Large intestine (tissue), 3 donors: Measurements from ENCODE around the gene MEAK7. TPM values are rescaled to one million over a fixed set of nuclear protein-coding genes. Genes with fewer than 3 reads are reported as not detected.

Source experiments
- DNase-seq, 2 donors: peaks; one replicate each; pipeline versions ENCODE4 v3.0.0 to v3.0.0-alpha.2; 2013
- H3K27ac ChIP-seq: one replicate; pipeline ENCODE4 v1.5.1; 2013; ENCODE audit warnings: low read length
- H3K27me3 ChIP-seq: 2 replicates; pipeline ENCODE4 v1.6.1; 2013; ENCODE audit warnings: low read length; ENCODE audit not compliant: control insufficient read depth, insufficient read depth
- H3K36me3 ChIP-seq: 2 replicates; pipeline ENCODE4 v1.6.1; 2013; ENCODE audit warnings: low read length; ENCODE audit not compliant: control insufficient read depth, insufficient read depth
- H3K4me1 ChIP-seq: one replicate; pipeline ENCODE4 v1.6.1; 2013; ENCODE audit warnings: low read length; ENCODE audit not compliant: control insufficient read depth, insufficient read depth
- H3K4me3 ChIP-seq: one replicate; pipeline ENCODE4 v1.5.1; 2013; ENCODE audit warnings: low read length
- H3K9me3 ChIP-seq: one replicate; pipeline ENCODE4 v1.6.1; 2013; ENCODE audit warnings: mild to moderate bottlenecking, low read depth, low read length, moderate library complexity; ENCODE audit not compliant: control insufficient read depth
- WGBS: methylation state at CpG from one replicate; pipeline ENCODE4 v1.1.5; 2013; ENCODE audit warnings: low lambda C conversion rate; ENCODE audit not compliant: insufficient coverage; 5-methylcytosine and 5-hydroxymethylcytosine counted together
- polyA plus RNA-seq: library from polyadenylated mRNA; unstranded; fragments of 120-200 nt; gene quantifications from one replicate; pipeline ENCODE4 v1.2.1, GENCODE V29; 2013

MEAK7 gene
- polyA plus RNA-seq, 1 donor = 9.0 TPM

DNA sequence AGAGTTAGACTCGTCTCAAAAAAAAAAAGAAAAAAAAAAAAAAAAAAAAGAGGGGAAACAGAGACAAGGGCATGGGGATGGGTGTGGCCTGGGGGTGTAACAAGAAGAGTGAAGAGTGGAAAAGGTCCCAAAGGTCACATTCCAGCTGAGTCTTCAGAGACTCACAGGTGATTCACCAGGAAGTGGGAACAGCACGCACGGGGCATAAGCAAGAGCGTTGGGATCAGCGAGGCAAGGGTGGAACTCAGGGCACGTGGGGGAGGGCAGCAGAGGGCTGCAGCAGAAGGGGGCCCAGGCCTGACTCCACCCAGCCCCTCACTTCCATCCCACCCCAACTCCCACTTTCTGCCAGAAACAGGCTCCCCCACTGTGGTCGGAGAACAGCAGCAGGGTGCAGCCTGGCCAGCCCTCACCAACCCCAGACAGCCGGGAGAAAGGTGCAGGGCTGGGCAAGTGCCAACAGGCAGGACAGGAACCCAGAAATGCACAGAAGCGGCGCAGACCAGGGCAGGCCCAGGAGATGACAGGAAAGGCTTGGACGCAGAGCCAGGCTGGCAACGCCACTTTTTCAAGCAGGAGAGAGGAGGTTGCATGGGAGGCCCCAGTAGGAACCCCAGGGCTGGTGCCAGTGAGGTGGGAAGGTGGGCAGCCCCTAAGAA lies 3.3 kb downstream of the MEAK7 start:
- Histone ChIP-seq H3K27me3 (no peaks in the 10 kb centered on the region), H3K4me3 (no peak overlapping the region), H3K27ac (no peak overlapping the region), H3K9me3 (no peaks in the 10 kb centered on the region), H3K36me3 (peaks cover 15% of the 10 kb centered on the region), H3K4me1 (peaks cover 22% of the 10 kb centered on the region)
- peak; percentile 67 to 69 for DNase-seq
- no CpG with 5 or more reads among the region's 12 CpGs for WGBS

DNA sequence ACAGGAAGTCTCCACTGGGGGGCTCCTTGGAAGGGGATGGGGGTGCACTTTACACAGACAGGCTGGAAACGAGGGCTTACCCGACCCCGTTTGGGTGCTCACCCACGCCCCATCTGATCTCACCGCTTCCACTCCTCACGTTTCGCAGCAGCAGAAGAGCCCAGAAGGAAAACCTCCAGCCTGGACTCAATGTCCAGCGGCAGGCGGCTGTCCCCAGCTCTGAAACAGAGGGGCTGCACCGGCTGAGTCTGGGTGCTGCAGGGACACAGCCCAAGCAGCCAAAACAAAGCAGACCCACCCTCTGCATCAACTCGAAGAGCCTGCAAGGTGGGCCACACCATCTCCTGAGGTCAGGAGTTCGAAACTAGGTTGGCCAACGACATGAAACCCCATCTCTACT lies 3.9 kb downstream of the MEAK7 start:
- no peak overlapping the region for H3K27ac ChIP-seq
- peaks cover 21% of the 10 kb centered on the region for H3K36me3 ChIP-seq
- H3K4me3 ChIP-seq = no peak overlapping the region
- peaks cover 20% of the 10 kb centered on the region for H3K4me1 ChIP-seq
- no peak for DNase-seq
- H3K27me3 ChIP-seq = no peaks in the 10 kb centered on the region
- no peaks in the 10 kb centered on the region for H3K9me3 ChIP-seq
- whole genome bisulfite sequencing = no CpG with 5 or more reads among the region's 13 CpGs

DNA sequence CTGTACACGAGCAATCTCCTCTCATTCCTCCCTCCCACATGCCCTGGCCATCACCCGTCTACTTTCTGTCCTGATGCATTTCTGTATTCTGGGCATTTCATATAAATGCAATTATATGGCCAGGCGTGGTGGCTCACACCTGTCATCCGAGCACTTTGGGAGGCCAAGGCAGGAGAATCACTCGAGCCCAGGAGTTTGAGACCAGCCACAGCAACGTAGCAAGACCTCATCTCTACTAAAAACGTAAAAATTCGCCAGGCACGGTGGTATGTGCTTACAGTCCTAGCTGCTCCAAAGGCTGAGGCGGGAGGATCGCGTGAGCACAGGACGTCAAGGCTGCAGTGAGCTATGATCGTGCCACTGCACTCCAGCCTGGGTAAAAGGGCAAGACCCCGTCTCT lies 4.8 kb downstream of the MEAK7 start:
- peaks cover 13% of the 10 kb centered on the region for H3K4me1 ChIP-seq
- H3K36me3 ChIP-seq = peaks cover 28% of the 10 kb centered on the region
- H3K27me3 ChIP-seq = no peaks in the 10 kb centered on the region
- no peak overlapping the region for H3K27ac ChIP-seq
- WGBS = 100% methylated on average over 3 of the region's 15 CpGs
- DNase-seq = no peak
- no peak overlapping the region for H3K4me3 ChIP-seq
- H3K9me3 ChIP-seq = no peaks in the 10 kb centered on the region

DNA sequence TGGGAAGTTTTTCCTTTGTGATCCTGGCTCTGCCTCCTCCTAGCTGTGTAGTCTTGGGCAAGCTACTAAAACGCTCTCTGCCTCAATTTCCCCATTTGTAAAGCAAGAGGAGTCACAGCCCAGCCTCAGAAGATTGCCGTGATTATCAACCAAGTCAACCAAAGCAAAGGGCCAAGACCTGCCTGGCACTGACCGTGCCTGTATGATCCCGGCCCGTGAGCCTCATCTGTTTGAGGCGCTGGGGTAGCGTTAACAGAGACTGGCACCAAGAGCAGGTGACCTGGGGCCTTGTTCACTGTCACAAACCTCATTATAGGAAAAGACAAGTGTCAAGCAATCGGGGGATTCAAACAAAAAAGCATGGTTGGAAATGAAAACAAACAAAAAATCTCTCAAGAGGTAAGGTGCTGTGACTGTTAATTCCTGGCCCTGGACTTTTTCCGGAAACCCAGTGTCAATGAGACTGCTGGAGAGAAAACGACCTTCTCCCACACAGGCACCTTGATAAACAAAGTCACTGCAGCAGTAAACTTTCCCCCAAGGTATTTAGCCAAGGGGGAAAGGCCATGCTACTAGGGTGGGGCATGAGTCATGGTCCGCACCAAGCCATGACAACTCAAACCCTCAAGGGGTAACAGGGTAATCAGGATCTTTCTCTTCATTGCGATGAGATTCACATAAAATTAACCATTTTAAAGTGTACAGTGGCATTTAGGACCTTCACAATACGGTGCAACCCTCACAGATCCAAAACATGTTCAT lies 5.4 kb downstream of the MEAK7 start:
- Histone ChIP-seq H3K36me3 (peaks cover 28% of the 10 kb centered on the region), H3K4me1 (peaks cover 12% of the 10 kb centered on the region), H3K9me3 (no peaks in the 10 kb centered on the region), H3K4me3 (no peak overlapping the region), H3K27ac (no peak overlapping the region), H3K27me3 (no peaks in the 10 kb centered on the region)
- no CpG with 5 or more reads among the region's 13 CpGs for WGBS
- DNase-seq = no peak

DNA sequence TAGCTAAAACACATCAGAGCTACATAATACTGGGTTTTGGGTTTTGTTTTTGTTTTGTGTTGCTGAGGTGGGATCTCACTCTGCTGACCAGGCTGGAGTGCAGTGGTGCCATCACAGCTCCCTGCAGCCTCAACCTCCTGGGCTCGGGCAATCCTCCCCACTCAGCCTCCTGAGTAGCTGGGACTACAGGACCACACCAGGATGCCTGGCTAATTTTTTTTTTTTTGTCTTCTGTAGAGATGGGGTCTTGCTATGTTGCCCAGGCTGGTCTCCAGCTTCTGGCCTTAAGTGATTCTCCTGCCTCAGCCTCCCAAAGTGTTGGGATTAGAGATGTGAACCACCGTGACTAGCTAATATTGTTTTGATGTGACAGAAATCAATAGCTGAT lies 6.2 kb downstream of the MEAK7 start:
- H3K27ac ChIP-seq = no peak overlapping the region
- H3K36me3 ChIP-seq = peaks cover 32% of the 10 kb centered on the region

DNA sequence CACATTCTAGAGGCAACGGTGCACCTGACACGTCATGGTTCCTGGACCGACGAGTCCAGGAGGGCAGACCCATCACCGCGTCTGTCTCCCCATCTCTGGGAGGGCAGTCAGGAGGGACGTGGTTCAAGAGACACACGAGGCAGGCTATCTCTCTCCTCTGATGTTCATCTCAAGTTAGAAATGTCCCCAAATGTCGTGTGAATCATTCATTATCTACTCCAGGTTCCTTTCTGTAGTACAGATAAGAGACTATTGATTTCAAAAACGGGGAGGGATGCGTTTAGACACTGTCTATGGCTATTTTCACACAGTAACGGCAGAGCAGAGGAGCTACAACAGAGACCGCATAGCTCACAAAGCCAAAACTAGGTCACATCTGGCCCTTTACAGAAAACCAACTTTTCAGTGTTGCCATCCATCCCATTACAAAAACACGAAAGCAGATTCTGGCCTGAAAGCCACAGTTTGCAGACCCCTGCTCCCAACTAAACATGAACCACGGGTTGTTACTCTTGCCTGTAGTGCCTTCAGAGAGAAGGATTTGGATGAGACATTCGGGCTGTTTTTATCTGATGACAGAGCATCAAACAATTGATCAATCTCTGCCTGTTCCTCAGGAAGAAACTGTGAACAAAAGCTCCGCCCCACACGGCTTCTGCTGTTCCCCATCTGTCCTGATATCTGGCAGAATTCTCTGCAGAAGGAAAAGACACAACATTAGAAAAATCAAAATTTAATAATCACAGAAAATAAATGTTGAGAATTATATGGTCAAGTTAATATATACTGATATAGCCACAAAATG lies 6.8 kb downstream of the MEAK7 start:
- no peaks in the 10 kb centered on the region for H3K27me3 ChIP-seq
- H3K4me1 ChIP-seq = peaks cover 3% of the 10 kb centered on the region
- no peak overlapping the region for H3K4me3 ChIP-seq
- 60% methylated on average over 1 of the region's 18 CpGs for WGBS
- no peaks in the 10 kb centered on the region for H3K9me3 ChIP-seq
- no peak overlapping the region for H3K27ac ChIP-seq
- no peak for DNase-seq
- peaks cover 34% of the 10 kb centered on the region for H3K36me3 ChIP-seq

More for the DNA sequence above, 6.2 kb downstream of the MEAK7 start:
- Histone ChIP-seq H3K9me3 (no peaks in the 10 kb centered on the region), H3K4me1 (peaks cover 4% of the 10 kb centered on the region), H3K27me3 (no peaks in the 10 kb centered on the region), H3K4me3 (no peak overlapping the region)
- no peak for DNase-seq
- no CpG with 5 or more reads among the region's 2 CpGs for WGBS

DNA sequence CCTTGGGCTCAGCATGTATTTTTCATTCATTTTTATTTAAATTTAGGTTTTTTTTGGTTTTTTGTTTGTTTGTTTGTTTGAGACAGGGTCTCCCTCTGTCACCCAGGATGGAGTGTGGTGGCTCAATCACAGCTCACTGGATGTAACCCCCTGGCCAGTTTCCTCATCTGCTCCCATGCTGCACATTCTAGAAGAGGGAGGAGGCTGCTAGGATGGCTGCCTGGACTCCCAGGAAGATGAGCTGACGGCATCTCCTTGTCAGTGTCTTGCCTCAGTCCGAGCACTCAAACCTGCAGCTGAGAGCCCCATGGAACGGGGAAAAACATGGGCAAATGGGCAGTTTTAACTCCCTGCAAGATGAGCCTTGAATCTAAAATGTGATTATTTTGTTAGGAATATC lies 7.5 kb downstream of the MEAK7 start:
- DNase-seq = no peak
- H3K4me3 ChIP-seq = no peak overlapping the region
- peaks cover 34% of the 10 kb centered on the region for H3K36me3 ChIP-seq
- H3K27ac ChIP-seq = no peak overlapping the region
- H3K4me1 ChIP-seq = peaks cover 3% of the 10 kb centered on the region
- H3K27me3 ChIP-seq = no peaks in the 10 kb centered on the region
- no peaks in the 10 kb centered on the region for H3K9me3 ChIP-seq
- WGBS = no CpG with 5 or more reads among the region's 3 CpGs

DNA sequence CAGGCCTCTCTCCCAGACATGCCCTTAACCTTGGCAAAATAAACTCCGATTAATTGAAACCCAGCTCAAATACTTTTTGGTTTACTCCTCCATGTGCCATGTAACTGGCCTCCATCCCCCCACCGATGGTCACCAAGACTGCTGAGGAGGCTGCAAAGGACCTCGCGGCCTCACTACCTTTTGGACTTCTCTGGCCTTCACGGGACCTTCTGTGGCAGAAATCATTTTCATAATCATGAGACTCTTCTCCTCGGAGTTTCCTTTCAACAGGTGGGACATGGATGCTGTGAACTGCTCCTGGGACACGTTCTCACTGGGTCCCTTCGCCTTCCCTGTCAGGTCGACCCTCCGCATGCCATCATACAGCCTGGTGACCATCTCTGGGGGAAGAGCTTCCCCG lies 9.0 kb downstream of the MEAK7 start:
- Histone ChIP-seq H3K4me3 (no peak overlapping the region), H3K36me3 (peaks cover 34% of the 10 kb centered on the region), H3K27me3 (no peaks in the 10 kb centered on the region), H3K9me3 (no peaks in the 10 kb centered on the region), H3K4me1 (no peaks in the 10 kb centered on the region), H3K27ac (no peak overlapping the region)
- WGBS = no CpG with 5 or more reads among the region's 11 CpGs
- DNase-seq = no peak

DNA sequence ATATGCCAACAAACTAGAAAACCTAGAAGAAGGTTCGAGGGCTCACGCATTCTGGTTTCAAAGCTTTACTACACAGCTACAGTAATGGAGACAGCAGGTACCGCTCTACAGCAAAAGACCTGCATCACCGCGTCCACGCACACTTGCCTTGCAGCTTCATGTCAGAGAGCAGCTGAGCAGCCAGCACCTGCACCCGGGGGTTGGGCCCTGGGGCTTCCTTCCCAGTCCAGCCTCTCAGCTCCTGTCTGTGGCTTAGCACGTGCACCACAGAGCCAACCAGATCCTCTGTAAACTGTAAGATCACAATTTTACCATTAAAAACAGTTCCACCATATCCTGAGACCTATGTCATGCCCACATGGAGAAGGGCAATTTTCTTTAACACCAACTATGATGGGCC lies 15.3 kb downstream of the MEAK7 start:
- Histone ChIP-seq H3K9me3 (no peaks in the 10 kb centered on the region), H3K4me3 (no peak overlapping the region), H3K27me3 (no peaks in the 10 kb centered on the region), H3K27ac (no peak overlapping the region), H3K4me1 (no peaks in the 10 kb centered on the region), H3K36me3 (peaks cover 37% of the 10 kb centered on the region)
- 100% methylated on average over 2 of the region's 8 CpGs for WGBS
- no peak for DNase-seq

DNA sequence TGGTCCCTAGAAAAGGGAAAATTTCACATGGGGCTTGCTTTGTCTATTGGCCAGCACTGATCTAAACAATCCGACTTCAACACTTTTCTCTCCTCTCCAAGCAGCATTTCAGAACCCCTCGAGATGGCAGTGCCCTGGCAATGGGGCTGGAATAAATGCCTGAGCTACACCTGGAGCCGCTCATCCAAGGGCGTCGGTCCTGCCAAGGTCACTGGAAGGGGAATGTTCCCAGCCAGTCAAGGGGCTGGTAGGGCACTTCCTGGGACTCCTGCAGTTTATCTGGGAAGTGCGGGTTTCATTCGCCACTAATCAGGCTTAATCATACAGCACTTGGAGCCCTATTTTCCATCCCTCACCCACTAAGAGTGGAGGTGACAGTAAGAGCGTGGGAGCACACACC lies 17.1 kb downstream of the MEAK7 start:
- H3K4me3 ChIP-seq = no peak overlapping the region
- no peak for DNase-seq

More for the DNA sequence above, 17.1 kb downstream of the MEAK7 start:
- Histone ChIP-seq H3K27me3 (no peaks in the 10 kb centered on the region), H3K9me3 (no peaks in the 10 kb centered on the region), H3K36me3 (peaks cover 44% of the 10 kb centered on the region), H3K4me1 (no peaks in the 10 kb centered on the region), H3K27ac (no peak overlapping the region)
- WGBS = no CpG with 5 or more reads among the region's 8 CpGs
